AG04450 (cell line): ENCODE measurements around the gene GNG8. TPM values are rescaled to one million over a fixed set of nuclear protein-coding genes. Genes with fewer than 3 reads are reported as not detected.

ENCODE experiments used
- CTCF ChIA-PET: fragments of 300-600, 350-600 bp; formaldehyde crosslinking; extraction: SDS; loops from one replicate; lab custom pipeline; 2022; ENCODE audit warnings: antibody characterized with exemption, inconsistent platforms; lab: Charles Lee
- POLR2A ChIA-PET: fragments of 350-600 bp; formaldehyde crosslinking; extraction: SDS; loops from one replicate; lab custom pipeline; 2021; ENCODE audit warnings: antibody characterized with exemption, inconsistent platforms; lab: Yijun Ruan, JAX
- DNase-seq: peaks from one replicate; pipeline ENCODE4 v3.0.0-alpha.2; 2011; ENCODE audit warnings: low read depth, low spot score
- H3K27ac ChIP-seq: one replicate; pipeline ENCODE4 v1.5.1; 2012; ENCODE audit warnings: low read depth, low read length, control low read depth
- H3K27me3 ChIP-seq: one replicate; pipeline ENCODE4 v1.6.0; 2012; ENCODE audit warnings: low read length; ENCODE audit not compliant: control insufficient read depth, insufficient read depth
- H3K4me3 ChIP-seq: 2 replicates; pipeline ENCODE4 v1.5.1; 2011; ENCODE audit warnings: mild to moderate bottlenecking, low read depth, low read length, control low read depth
- H3K9me3 ChIP-seq: 2 replicates; pipeline ENCODE4 v1.5.1; 2012; ENCODE audit warnings: low read length; ENCODE audit not compliant: control insufficient read depth, insufficient read depth
- polyA plus RNA-seq: library from polyadenylated mRNA; depleted of rRNA; stranded (reverse); fragments of >200 nt; gene quantifications from 2 replicates; pipeline ENCODE4 v1.2.3, GENCODE V29; 2011
- TF ChIP-seq, protein P1 (sequence below): IDR thresholded peaks from 2 replicates; pipeline ENCODE4 v1.5.1; 2011; ENCODE audit warnings: low read depth, low read length, control low read depth, inconsistent platforms

GNG8 gene
- polyA plus RNA-seq, 1 experiment, result not detected

DNA sequence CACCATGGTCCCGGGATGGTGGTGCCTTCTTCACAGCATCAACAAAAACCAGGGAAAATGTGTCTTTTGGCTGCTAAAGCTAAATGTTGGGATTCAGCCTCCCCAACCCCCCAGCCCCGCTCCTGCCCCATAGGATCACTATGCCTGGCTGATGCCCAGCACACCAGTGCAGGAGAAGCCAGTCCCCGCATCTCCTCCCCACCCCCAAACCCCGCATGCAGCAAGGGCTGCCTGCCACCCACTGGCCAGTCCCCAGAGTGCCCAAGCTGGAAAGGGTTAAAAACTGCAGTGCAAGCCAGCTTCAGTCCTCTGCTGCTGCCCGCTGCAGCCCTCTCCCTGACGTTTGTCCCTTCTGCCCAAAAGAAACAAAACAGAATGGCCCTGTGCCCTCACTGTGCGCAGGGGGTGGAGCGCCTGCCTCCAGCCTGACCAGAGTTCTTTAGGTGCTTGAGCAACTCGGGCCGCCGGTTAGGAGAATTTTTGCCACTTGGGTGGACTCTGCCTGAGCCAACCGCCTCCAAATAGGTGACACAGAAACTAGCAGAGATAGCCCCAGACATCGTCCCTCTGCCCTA is 31.1 kb downstream of the GNG8 start:
- CTCF ChIA-PET, result interaction anchor here (0.6 to 2.0 kb wide), 2 partner anchors 9 to 56 kb away, joined by 5 to 20 read pairs; partner anchors contain the start of gene DACT3
- H3K9me3 ChIP-seq, result peaks cover under 1% of the 10 kb centered on the region
- H3K27me3 ChIP-seq, result no peaks in the 10 kb centered on the region
- DNase-seq, result no peak
- TF ChIP-seq, protein P1, sequence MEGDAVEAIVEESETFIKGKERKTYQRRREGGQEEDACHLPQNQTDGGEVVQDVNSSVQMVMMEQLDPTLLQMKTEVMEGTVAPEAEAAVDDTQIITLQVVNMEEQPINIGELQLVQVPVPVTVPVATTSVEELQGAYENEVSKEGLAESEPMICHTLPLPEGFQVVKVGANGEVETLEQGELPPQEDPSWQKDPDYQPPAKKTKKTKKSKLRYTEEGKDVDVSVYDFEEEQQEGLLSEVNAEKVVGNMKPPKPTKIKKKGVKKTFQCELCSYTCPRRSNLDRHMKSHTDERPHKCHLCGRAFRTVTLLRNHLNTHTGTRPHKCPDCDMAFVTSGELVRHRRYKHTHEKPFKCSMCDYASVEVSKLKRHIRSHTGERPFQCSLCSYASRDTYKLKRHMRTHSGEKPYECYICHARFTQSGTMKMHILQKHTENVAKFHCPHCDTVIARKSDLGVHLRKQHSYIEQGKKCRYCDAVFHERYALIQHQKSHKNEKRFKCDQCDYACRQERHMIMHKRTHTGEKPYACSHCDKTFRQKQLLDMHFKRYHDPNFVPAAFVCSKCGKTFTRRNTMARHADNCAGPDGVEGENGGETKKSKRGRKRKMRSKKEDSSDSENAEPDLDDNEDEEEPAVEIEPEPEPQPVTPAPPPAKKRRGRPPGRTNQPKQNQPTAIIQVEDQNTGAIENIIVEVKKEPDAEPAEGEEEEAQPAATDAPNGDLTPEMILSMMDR, result no peak
- no peak overlapping the region for H3K4me3 ChIP-seq
- POLR2A ChIA-PET, result interaction anchor here (0.6 kb wide), 1 partner anchor 108 kb away, joined by 6 read pairs; no protein-coding TSS in a partner anchor
- no peak overlapping the region for H3K27ac ChIP-seq

DNA sequence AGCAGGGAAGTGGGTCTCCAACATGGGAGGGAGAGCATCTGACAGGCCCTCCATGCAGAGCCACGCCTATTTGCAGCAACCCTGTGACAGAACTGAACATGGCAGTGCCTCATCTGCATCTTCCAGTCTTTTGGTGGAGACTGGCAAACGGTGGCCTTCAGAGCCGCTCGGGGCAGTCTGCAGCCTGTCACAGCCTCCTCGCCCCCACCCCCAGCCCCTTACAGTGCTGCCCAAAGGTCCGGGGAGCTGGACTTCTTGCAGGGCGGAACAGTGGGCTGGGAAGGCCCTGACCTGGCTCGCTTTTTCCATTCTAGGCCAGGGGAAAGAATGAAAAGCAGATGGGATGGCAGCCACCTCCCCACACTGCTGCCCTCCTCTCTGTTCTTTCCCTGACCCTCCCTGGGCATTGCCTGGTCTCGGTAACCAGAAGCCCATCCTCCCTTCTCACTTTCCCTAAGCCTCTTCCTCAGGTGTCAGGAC is 32.2 kb downstream of the GNG8 start:
- DNase-seq, result no peak
- Histone ChIP-seq H3K27ac (no peak overlapping the region), H3K4me3 (peak overlapping the region; percentile 94), H3K27me3 (no peaks in the 10 kb centered on the region), H3K9me3 (peaks cover 8% of the 10 kb centered on the region)
- CTCF ChIA-PET, result interaction anchor here (3.1 to 4.2 kb wide), 2 partner anchors 10 to 58 kb away, joined by 15 to 17 read pairs; partner anchors contain the start of gene DACT3
- TF ChIP-seq, protein P1, result no peak
- POLR2A ChIA-PET, result no interaction called here

DNA sequence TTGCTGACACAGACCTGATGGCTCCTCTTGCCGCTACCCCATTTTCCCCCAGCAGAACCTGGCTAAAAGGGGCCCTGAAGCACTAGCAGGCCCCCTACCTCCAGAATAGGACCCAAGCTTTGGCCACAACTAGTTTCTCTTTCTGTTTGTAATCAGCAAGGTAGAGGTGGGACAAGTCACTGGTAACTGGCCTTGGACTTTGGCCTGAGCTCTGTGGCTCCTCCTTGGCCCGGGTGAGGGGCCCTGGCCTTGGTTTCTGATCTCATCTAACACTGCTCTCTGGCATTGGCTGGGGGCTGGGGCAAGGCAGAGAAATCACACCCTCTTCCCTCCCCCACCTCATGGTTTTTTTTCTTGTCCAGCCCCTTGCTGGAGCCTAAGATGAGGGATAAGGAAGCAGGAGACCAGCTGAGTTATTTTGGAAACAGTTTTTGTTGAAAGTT is 32.8 kb downstream of the GNG8 start:
- Histone ChIP-seq H3K9me3 (peaks cover 8% of the 10 kb centered on the region), H3K27ac (peak overlapping the region; percentile 21), H3K4me3 (peak overlapping the region; percentile 94), H3K27me3 (no peaks in the 10 kb centered on the region)
- ChIA-PET POLR2A (no interaction called here), CTCF (interaction anchor here (2.0 to 4.2 kb wide), 3 partner anchors 11 to 101 kb away, joined by 15 to 18 read pairs (median 17); partner anchors contain the start of gene DACT3)
- no peak for DNase-seq
- TF ChIP-seq, protein P1, result no peak

DNA sequence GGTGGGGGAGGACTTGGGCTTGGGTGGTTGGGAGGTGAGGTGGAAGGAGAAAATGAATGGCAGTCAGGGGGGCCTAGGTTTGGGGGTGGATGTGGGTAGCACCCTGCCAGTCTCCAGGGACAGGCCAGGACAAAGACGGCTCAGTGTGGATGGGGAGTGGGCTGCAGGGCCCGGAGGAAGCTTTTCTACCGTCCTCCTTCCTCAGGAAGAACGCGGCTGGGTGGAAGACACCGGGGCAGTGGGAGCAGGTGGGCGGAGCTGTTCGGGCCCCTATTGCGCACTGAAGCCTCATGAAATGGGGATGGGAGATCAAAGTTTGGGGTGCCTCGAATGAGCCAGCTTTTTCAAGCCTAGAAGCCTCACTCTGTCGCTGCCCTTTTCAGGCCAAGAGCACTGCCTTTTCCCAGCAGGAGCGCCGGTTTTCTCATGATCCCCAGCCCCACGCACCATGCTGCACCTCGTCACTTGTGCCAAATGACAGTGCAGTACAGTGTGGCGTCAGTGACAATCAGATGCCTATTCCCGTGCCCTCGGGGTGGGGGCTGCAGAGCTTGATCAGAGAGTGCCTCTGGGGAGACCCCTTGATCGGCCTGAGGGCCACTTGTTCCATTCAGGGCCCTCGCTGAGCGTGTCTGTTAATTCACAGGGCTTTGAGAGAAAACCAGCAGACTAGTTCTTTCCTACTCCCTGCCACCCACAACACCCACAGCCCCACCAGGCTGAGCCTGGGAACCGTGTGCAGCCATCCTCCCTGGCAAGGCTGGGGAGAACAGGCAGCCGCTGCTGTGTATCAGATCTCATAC is 33.4 kb downstream of the GNG8 start:
- ChIA-PET CTCF (interaction anchor here (0.6 to 4.2 kb wide), 5 partner anchors 11 to 102 kb away, joined by 3 to 18 read pairs (median 15); partner anchors contain the start of gene DACT3), POLR2A (interaction anchor here (0.6 kb wide), 1 partner anchor 9 kb away, joined by 7 read pairs; no protein-coding TSS in a partner anchor)
- Histone ChIP-seq H3K27me3 (no peaks in the 10 kb centered on the region), H3K4me3 (peak overlapping the region; percentile 94), H3K9me3 (peaks cover 8% of the 10 kb centered on the region), H3K27ac (peak overlapping the region; percentile 31)
- no peak for DNase-seq
- TF ChIP-seq, protein P1, result no peak
